GM19328 (cell line): ENCODE measurements around the gene NOP58.
"Not testable (repeated sequence)": the region's sequence is repeated elsewhere in the genome, so short reads cannot be mapped to it uniquely, and the experiment has no call there.

Source experiments
- ATAC-seq: cut with Tn5 transposase; IDR thresholded peaks from one replicate; pipeline ENCODE4 v1.9.1; 2021; ENCODE audit warnings: mild to moderate bottlenecking, moderate library complexity; ENCODE audit not compliant: unreplicated experiment

NOP58 gene

DNA sequence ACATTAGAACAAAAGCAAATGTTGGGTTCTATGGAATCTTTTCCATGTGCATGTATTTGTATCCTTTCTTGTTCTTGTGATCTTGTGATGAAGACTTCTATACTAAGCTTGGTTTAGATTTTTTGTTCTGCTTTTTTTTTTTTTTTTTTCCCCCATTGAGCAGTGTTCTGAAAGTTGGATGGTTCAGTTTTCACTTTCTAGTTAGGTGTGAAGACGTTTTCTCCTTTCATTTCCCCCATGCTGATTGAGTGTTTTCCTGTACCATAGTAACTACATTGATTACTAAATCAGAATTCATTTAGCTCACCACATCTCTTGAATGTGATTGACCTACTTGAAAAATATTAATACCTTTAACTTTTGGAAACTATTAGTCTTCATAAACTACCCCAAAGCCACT, 34.1 kb downstream of the NOP58 start:
- ATAC-seq, result no peak

DNA sequence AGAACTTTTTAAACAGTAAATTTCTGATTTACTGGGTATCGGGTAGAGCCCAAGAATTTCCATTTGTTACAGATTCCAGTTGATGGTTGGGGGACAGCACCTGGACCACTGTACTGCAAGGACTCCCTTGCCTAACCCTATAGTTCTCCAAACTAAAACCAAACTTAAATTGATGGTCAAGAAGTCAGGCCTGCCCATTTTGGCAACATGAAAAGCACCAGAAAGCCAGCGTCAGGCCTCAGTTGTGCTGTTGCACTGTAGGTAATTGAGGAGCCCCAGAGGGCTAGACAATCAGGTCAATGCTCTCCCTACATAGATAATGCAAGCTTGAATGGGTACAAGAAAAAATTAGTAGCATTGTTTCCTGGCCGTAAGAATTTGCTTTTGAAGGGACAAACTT, 40.5 kb downstream of the NOP58 start:
- ATAC-seq, result no peak

DNA sequence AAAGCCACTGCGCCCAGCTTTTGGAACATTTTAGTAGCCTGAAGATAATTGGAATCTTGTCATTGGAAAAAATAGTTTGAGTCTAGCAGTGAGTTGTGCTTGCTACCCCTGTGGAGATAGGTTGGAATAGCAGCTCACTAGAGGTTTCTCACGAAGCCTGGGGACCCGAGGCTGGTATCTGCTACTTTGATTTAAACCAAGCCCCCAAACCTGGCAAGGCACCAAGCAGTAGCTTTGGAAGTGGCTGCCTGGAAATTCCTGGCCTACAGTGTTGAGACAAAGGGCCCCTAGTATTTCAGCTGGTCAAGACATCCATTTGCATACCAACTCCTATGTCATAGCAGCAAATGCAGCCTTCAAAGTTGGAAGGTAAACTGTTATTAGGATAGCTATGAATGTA, 42.1 kb downstream of the NOP58 start:
- ATAC-seq, result no peak

DNA sequence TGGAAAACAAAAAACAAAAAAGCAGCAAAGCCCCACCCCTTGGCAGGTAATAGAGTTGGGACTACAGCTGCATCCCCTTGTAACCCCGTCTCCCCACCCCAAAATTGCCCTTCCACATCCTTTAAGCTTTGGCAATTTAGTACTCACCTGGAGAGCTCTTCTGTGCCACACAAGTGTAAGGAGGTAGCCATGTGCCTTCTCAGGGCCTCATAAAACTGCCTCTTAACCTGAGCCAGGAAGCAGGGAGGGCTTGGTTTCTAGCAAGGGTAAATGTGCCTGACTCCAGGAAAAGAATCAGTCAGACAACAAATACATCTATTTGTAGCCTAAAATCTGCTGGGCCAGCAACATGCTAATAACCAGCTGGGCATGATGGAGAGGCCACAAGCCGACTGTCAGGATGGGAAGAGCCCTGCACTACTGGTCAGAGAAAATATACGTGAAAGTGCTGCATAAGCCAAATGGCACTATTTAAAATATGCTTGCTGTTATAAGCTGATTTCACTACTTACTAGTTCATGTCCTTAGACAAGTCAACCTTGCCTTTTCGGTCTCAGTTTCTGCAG, 46.3 kb downstream of the NOP58 start:
- ATAC-seq, result no peak

DNA sequence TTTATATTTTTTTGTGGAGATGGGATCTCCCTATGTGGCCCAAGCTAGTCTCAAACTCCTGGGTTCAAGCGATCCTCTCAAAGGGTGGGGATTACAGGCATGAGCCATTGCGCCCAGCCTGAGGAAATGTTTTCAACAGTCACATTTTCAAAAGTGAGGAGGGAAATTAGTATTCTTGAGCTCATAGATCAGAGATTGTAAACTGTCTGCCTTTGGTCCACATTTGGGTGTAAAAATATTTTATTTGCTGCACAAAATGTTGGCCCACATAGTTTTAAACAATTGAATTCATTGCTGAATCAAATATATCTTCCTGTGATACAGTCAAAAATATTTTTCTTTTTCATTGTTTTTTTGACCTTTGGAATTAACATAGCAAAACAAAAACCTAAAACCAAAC, 48.6 kb downstream of the NOP58 start:
- ATAC-seq, result no peak

DNA sequence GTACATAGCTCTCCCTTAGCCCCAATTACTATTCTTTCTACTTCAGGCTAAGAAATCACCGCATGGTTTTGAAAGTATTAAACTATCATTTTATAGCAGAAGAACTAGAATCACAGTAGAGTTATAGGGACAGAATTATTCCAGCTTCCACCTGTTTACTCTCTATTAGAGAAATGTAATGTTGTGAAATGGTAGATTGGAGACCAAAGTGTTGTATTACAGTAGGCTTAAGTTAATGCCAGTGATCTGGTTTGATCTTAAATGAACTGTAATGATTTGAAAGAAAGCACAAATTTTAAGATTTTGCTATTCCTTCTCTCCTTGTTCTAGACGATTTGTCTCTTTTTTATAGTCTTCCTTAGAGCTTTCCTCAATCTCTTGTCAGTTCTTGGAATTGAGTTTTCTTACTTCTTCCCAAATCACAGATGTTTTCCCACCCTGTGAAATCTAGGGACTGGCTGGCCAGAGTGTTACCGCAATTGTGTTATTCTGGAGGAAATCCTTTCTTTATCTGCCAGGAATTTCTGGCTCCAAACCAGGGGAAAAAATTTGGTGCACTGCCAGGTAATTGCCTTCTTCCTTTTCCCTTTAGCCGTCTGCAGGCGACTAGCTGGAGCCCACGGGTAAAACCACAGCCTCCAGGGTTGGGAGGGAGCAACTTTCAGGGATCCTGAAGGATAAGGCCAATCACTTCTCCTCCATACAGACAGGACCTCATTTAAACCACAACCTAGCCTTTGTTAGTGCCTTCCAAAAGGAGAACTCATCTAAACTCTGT, 51.7 kb downstream of the NOP58 start:
- no peak for ATAC-seq

DNA sequence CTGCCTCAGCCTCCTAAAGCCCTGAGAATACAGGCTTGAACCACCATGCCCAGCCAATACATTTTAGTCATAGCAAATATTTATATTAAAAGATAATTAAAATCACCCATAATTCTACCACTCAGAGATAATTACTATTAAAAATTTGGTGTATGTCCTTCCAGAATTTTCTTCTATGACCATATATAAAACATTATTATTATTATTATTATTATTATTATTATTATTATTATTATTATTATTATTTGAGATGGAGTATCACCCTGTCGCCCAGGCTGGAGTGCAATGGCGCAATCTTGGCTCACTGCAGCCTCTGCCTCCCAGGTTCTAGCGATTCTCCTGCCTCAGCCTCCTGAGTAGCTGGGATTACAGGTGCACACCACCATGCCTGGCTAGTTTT, 54.8 kb downstream of the NOP58 start:
- ATAC-seq, result not testable (repeated sequence)

DNA sequence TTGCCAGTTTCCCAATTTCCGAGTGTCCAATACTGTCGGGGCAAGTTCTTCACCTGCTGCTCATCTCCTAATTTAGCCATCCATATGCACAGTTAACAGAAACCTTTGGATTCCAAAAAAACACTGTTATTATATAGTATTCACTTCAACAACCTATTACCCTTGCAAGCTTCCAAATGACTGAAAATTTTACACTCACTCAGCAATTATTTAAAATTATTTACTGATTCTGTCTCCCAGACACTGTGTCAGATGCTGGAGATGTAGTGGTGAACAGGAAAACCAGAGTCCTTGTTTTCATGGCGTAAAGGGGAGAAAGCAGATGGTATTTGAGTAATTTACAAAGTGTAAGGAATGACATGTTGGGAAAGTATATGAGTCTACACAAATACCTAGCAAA, 56.9 kb downstream of the NOP58 start:
- no peak for ATAC-seq

DNA sequence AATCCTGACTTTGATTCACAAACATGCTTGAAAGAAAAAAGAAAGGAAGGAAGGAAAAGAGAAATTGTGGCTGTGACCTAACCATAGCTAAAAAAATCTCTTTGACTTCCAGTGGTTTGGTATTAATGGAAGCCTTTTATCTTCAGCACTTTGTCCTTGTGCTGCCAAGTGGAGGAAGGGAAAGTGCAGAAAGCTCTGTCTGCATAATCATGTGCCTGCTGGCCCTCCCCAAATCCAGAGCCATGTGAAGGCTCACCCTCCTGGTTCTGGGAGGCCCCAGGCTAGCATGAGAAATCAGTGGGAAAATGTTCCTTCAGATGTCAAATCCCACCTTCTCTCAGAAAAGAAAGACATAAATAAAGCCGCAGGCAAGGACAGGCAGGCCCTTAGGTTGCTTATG, 62.3 kb downstream of the NOP58 start:
- no peak for ATAC-seq

DNA sequence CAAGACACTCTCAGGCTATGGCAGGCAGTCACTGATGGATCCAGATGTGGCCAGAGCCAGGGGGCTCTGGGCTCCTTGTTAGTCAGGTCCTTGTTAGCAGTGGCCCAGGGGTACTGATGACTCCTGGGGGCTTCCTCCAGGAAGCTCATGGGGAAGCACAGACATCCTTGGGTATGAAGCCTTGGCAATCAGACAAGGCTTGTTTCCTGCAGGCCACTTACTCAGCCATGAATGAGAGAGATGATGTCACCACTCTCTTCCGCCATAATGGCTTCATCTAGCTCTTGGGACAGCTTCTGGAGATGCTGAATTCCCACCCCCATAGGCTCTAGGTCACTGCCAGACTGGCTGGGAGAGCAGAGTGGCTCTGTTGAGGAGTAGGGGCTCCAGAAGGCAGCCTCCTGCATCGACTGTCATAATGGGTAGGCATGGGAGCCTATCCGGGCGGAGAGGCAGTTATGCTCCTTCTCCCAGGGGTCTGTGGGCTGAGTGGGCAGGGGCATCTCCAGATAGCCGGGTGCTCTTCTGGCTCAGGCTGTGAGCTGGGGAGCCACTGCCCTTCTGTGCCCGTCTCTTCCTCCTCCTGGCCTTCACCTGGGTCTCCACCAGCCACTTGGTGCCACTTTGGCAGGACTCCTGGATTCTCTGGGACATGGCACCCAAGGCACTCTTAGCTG, 70.4 kb downstream of the NOP58 start:
- ATAC-seq, result no peak

DNA sequence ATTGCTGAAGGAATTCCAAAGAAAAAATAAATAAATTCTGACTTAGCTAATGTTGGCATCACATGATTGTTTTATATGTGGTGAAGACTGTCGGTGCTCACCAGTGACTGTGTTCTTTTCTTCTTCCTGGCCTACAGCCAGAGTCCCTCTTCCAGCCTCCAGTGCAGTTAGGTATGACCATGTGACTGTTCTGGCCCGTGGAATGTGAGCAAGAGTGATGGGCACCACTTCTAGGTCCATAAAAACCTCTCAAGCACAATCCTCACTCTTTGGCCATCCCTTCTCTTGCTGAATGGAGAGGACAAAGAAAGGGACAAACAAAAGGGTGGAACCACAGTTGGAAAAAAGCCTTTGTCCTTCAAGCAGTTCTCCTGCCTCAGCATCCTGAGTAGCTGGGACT, 71.6 kb downstream of the NOP58 start:
- no peak for ATAC-seq

DNA sequence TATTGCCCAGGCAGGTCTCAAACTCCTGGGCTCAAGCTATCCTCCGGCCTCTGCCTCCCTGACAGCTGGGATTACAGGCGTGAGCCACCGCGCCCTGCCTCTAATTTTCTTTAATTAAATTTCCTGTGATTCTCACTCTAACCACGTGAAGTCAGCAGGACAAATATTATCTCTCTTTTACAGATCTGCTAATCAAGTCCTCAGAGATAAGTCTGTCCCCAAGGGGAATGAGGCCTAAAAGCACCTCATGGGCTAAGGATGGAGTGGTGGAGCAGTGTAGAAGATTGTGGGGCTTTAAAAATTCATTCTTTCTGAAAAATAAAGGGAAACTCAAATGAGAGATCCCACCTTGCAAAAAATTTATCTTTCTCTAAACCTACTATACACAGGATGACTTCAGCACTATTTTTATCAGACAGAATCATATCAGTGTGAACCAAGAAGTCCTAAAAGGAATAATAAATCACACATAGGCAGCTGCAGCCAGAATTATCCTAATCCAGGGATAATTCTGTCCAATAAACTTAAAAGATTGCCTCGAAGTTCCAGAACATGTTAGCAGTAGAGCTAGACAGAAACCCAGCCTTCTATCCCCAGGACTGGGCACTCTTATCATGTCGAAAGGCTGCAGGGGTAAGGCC, 72.3 kb downstream of the NOP58 start:
- ATAC-seq, result no peak

DNA sequence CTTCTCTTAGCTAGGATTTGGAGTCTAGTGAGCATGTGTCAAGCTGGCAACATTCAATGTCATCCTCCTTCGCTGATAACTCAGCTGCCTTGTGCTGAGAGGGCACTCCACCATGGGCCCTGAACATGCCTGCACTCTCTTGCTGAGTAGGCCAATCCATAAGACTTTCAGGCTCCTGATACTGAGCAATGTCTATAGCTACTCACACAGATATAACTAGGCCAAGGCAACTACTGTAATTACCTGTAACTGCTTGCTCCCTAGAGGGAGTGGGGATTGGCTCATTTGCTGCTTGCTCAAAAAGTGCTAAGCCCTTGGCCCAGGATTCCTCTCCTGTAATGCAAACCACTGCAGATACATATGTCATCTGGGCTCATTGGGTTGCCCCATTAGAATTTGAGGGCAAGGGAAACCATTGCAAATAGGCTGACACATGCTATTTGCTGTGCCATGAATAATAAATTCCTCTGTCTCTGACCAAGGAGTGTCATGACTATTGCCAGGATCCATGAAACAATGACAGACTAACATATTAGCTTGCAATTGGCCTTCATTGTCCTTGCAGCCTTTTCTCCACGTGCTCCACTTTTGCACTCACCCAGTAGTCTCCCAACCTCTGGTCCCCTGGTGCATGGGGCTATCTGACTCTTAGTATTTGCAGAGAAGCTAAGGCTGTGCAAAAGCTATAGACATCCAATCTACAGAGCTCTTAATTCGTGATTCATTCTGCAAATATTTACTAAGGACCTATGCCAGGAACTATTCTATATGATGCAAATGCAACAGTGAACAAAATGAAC, 73.7 kb downstream of the NOP58 start:
- no peak for ATAC-seq

DNA sequence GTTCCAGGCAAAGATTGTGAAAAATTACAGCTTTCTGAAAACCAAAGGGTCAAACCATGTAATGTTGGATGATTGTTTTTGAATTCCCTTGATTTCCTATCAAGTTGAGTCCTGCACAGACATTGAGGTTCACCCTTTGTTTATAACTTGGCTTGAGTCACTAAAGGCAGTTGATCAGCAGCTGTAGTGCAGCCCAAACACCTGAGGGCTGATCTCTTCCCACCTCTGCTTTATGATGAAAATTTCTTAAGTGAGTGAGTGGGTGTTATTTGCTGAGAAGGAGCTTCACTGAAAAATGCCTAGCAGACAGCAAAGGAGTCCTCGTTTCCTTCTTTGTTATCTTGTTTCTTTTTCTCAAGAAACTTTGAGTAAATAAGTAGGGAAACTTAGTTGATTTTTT, 78.6 kb downstream of the NOP58 start:
- ATAC-seq, result no peak

DNA sequence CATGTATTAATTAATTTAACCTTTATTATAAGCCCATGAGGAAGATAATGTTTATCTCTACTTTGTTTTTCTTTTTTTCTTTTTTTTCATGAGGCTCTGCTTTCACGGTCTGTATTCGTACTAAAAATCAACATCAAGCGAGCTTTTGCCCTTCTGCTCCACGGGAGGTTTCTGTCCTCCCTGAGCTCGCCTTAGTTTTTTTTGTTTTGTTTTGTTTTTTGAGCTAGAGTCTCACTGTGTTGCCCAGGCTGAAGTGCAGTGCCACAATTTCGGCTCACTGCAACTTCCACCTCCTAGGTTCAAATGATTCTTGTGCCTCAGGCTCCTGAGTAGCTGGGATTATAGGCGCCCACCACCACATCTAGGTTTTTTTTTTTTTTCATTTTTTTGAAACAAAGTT, 80.6 kb downstream of the NOP58 start:
- no peak for ATAC-seq
